ENCODE results near the gene SLC2A11.

DNA sequence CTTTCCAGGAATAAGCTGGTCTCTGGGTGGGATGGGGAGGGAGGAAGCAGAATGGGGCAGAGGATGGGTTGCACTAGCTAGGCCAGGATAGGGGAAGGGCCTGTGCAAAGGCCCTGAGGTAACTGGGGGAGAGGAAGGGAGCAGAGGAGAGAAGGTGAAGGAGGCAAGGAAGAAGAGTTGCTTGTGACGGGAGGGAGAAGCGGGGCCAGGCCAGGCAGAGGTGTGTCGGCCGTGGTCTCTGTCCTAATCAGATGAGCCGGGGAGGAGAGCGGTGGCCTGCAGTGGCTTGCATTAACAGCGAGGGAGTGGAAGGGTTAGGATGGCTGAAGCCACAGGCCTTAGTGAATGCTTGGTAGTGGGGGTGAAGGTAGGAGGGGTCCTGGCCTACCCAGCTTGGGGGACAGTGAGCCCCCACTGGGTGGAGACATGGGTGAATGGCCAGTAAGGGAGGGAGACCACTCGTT, 12.9 kb upstream of the SLC2A11 start:
- TF ChIP-seq SUZ12 (IDR thresholded peaks at IDR 0.05; ENCODE audit: extremely low read depth, insufficient read depth, insufficient read length) (no peak), ZNF274 (IDR thresholded peaks at IDR 0.05; ENCODE audit: low read depth, low read length) (no peak), YY1 (IDR thresholded peaks at IDR 0.05; ENCODE audit: insufficient read depth, insufficient read length) (no peak)
